HG03280 (cell line): ENCODE measurements around the gene ARMC8.

Experiments
- ATAC-seq: cut with Tn5 transposase; IDR thresholded peaks from one replicate; pipeline ENCODE4 v1.9.1; 2021; ENCODE audit warnings: mild to moderate bottlenecking, moderate library complexity; ENCODE audit not compliant: unreplicated experiment

Gene ARMC8

GRCh38 chr3:138197058-138197457 lies 10.0 kb downstream of the ARMC8 start:
- ATAC-seq = no peak

DNA sequence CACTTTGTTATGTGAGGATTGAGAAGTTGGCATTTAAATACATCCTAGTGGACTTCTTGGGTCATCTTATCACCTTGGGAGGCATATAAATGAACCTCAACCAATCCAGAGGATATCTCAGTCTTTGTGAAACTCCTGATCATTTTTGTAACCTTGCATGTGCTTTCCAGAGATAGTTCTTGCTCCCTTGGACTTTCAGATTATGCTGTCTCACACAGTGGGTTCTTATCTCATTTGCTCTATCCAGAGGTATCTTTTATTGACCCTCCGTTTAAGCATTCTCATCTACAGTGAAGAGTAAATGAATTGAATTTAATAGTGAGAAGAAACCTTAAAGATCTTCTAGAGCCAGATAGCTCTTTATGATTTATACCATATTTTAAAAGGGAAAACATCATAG lies 10.4 kb downstream of the ARMC8 start:
- ATAC-seq = no peak

GRCh38 chr3:138199851-138200250 lies 12.8 kb downstream of the ARMC8 start:
- no peak for ATAC-seq

- ATAC-seq = no peak
Observed at GRCh38 chr3:138200424-138200823, 13.3 kb downstream of the ARMC8 start.

GRCh38 chr3:138202945-138203701 lies 16.0 kb downstream of the ARMC8 start:
- ATAC-seq = no peak

- no peak for ATAC-seq
Observed at GRCh38 chr3:138203938-138204337, 16.8 kb downstream of the ARMC8 start.

DNA sequence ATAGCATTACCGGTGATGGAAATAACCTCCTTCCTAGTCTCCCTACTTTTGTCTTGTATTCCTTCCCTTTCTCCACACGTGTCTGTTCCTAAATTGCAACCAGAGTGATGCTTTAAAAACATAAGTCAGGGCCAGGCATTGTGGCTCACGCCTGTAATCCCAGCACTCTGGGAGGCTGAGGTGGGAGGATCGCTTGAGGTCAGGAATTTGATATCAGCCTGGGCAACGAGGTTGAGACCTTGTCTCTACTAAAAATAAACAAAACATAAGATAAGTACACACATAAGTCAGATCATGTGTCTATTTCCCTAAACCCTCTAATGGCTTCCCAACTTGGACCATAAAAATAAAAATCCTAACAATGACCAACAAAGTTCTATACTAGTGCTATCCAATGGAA lies 18.4 kb downstream of the ARMC8 start:
- ATAC-seq = no peak

GRCh38 chr3:138206196-138206595 lies 19.1 kb downstream of the ARMC8 start:
- no peak for ATAC-seq

DNA sequence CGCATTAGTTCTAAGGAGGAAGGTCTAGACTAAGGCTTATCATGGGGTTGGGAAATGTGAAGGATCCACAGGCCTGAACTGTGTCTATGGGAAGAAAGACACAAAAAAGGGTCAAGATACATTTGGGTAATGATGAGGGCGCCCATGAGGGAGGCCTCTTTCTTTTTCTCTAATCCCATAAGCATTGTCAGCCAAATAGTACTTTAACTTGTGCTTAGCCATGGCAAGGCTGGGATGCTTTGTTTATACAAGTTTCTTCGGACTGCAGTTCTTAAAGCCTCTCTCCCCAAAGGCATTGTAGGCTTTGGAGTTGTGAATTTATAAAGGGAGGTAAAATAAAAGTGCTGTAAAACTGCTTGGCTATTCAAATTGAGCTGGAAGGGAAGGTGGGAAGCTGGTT lies 23.4 kb downstream of the ARMC8 start:
- no peak for ATAC-seq

- ATAC-seq = no peak
Observed at GRCh38 chr3:138213398-138214085, 26.4 kb downstream of the ARMC8 start.

- no peak for ATAC-seq
Observed at GRCh38 chr3:138219255-138219654, 32.2 kb downstream of the ARMC8 start.

DNA sequence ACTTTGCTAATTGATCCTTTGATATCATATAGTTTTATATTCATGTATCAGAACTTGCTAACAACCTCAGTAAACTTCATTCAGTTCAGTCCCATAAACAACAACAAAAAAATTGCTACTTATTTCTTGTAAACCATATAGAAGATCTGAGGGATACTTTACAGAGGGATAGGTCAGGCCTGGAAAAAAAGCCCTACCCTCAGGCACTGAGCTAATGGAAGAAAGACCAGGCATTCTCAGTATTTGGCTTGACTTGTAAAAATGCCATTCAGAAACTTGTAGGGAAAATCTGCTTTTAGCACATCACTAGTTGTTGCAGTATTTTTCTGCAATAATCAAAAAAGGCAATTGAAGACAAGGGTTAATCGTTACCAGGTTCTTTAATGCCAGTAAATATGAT lies 33.1 kb downstream of the ARMC8 start:
- ATAC-seq = no peak

DNA sequence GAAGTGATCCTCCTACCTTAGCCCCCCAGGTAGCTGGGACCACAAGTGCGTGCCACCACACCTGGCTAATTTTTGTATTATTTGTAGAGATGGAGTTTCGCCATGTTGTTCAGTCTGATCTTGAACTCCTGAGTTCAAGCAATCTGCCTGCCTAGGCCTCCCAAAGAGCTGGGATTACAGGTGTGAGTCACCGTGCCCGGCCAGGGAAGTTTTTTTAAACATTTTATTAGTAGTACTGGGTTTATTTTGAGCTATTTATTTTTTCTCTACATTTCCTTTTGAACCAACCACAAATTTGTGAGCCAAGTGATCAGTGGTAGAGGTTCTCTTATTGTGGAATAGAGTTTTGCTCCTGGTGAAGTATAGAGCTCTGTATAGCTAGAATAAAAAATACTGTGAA lies 33.7 kb downstream of the ARMC8 start:
- no peak for ATAC-seq

DNA sequence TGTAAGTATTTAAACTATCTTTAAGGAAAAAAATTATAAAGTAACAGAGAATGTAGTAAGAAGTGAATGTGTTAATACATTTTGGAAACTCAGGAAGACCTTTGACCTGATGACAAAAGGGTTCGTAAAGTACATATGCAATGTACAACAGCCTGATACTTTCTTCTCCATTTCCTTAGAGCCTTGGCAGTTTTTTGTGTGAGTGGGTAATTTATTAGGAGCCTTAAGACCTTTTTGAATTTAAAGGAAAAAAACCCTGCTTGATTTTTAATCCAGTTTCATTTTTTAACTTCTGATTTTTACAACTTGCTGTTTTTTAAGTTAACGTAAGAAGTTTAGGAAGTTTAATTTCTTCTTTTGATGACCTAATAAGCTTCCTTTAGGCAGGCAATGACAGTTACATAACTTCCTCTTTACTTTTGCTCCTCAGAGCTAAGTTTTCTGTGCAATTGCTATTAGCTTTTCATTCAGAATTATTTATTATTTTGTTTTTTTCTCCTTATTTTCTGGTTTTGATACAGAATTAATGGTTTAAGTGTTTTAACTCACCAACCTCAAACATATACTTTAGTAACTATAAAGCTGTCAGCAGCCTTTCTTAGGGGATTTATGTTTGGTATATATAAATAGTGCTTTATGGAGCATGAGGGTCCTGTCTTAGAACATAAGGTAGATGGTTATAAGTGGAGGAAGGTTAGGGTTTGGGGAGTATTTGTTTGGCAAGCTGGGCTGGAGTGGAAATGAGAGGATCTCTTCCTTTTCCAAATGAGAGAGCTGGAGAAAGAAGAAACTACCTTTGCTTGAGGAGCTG lies 35.2 kb downstream of the ARMC8 start:
- no peak for ATAC-seq

DNA sequence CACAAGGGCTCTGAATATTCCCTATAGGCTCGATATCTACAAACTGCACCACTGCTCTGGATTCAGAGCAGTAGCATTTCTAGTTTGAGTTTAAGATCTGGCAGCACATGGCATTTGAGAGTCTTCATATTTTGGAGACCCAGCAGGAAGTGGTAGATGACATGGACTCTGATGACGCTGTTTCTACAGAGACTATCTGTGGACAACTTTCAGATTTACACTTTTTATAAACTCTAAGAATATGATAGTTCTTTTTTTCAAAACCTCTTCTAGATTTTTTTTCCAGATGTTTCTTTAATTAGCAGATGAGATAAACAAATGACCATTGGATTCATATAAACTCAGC lies 35.8 kb downstream of the ARMC8 start:
- no peak for ATAC-seq

GRCh38 chr3:138227650-138228049 lies 40.5 kb downstream of the ARMC8 start:
- no peak for ATAC-seq

- ATAC-seq = no peak
Observed at GRCh38 chr3:138230525-138230924, 43.4 kb downstream of the ARMC8 start.

- ATAC-seq = no peak
Observed at GRCh38 chr3:138232705-138233364, 45.7 kb downstream of the ARMC8 start.

- ATAC-seq = no peak
Observed at GRCh38 chr3:138234401-138235179, 47.5 kb downstream of the ARMC8 start.

GRCh38 chr3:138238711-138239110 lies 51.6 kb downstream of the ARMC8 start:
- ATAC-seq = no peak

DNA sequence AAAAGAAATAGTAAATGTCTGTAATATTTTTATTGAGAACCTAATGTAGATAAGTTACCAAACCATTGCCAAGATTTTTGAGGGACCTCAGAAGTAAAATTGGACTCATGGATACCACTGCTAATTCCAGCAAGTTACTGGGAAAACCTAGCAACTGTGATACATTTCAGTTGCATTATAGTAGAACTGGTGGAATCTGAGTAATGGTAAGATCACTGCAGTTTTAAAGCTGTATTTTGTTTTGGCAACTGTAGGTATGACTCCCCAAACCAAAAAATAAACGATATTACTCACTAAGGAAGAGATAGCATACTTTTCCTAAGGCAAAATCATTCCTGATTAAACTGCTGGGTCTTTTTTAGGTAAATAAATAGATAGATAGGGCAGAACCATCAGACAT lies 54.0 kb downstream of the ARMC8 start:
- ATAC-seq = no peak
